Measurements from ENCODE around the gene NXPE4.

Gene NXPE4

GRCh38 chr11:114522818-114523217 is 72.8 kb downstream of the NXPE4 start:
- TF ChIP-seq CTCF (IDR thresholded peaks at IDR 0.05; ENCODE audit: low read depth, low read length), result no peak
- no peak overlapping the region for H3K4me3 ChIP-seq (ENCODE audit: low read depth, low read length)
- no peak for DNase-seq (ENCODE audit: low read depth, low spot score)
- in situ Hi-C loops (cut with HindIII; ENCODE audit: low sequenced_read_pairs), result no loop called here

Data from astrocyte of the spinal cord (primary cell).